Erythroblast (primary cell): Measurements from ENCODE around the gene METTL17.

Experiments
- GATA1 ChIP-seq: IDR thresholded peaks from 2 replicates; pipeline ENCODE4 v1.6.1; 2011; ENCODE audit warnings: low read depth, mild to moderate bottlenecking, control low read depth, low read length, moderate library complexity
- POLR2A ChIP-seq: IDR thresholded peaks from 2 replicates; pipeline ENCODE4 v1.6.1; 2011; ENCODE audit warnings: mild to moderate bottlenecking, low read length

DNA sequence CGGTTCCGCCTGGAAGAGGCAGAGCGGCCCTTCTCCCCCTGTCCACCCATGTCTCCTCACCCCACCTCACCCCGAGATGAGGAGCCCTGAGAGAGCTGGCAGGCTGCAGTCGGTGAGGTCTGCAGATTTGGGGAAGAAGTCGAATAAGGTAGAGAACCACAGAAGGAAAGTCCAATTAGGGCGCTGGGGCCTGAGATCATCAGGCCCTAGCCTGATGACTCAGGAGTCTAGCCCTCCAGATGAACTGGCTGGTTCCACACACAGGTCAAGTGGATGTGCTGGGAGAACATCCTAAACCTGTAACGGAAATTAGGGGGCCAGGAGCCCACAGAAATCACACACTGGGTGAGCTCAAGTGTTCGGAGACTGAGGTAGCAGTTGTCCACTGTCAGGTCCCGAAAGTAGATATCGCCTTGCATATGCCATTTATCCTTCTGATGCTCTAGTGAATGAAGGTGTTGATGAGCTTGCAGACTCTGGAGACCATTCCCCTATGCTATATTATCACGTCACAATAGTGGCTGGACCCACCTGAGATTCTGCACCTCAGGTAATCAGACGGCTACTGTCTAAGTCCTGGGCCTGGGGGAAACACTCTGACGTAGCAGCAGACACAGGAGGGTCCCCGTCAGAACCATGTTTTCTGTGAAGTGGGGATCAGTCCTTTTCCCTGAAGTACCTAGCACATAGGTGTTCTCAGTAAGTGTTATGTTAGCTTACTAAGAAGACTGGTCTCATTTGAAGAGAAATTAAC lies 886 bp upstream of the METTL17 start:
- TF ChIP-seq POLR2A (no peak), GATA1 (no peak)
